Stimulated activated CD4-positive, alpha-beta T cell treated with anti-CD3 and anti-CD28 coated beads, Interleukin-12 subunit alpha, Interleukin-12 subunit beta, amount 100 ng/mL, for 48 hours (primary cell): ENCODE results near the gene ZNF81.
"Not testable (repeated sequence)": the region's sequence is repeated elsewhere in the genome, so short reads cannot be mapped to it uniquely, and the experiment has no call there.

Experiments
- DNase-seq, 3 donors: peaks; one replicate each; pipeline ENCODE4 v3.0.0-alpha.2; 2020; ENCODE audit warnings: low read depth in 2 of 3, low spot score in 1 of 3

The ZNF81 gene

GRCh38 chrX:47931970-47932369, 95.3 kb downstream of the ZNF81 start:
- DNase-seq = not testable (repeated sequence)

GRCh38 chrX:47933946-47934345, 97.2 kb downstream of the ZNF81 start:
- DNase-seq = no peak

- no peak for DNase-seq
Measured at GRCh38 chrX:47936224-47936939, 99.7 kb downstream of the ZNF81 start.

- no peak for DNase-seq
Measured at GRCh38 chrX:47936940-47937317, 100.2 kb downstream of the ZNF81 start.

GRCh38 chrX:47940448-47940847, 103.7 kb downstream of the ZNF81 start:
- no peak for DNase-seq

- no peak for DNase-seq
Measured at GRCh38 chrX:47941423-47941822, 104.7 kb downstream of the ZNF81 start.

GRCh38 chrX:47955295-47955694, 118.6 kb downstream of the ZNF81 start:
- not testable (repeated sequence) for DNase-seq

- no peak for DNase-seq
Measured at GRCh38 chrX:47956016-47956415, 119.3 kb downstream of the ZNF81 start.

GRCh38 chrX:47958206-47958605, 121.5 kb downstream of the ZNF81 start:
- not testable (repeated sequence) for DNase-seq

GRCh38 chrX:47958761-47959342, 122.2 kb downstream of the ZNF81 start:
- DNase-seq = no peak

- no peak for DNase-seq
Measured at GRCh38 chrX:47960406-47960805, 123.7 kb downstream of the ZNF81 start.

- not testable (repeated sequence) for DNase-seq
Measured at GRCh38 chrX:47961830-47962229, 125.1 kb downstream of the ZNF81 start.

- not testable (repeated sequence) for DNase-seq
Measured at GRCh38 chrX:47965526-47965925, 128.8 kb downstream of the ZNF81 start.
